Loucy (cell line): ENCODE results near the gene DTNB.
A peak's percentile ranks its signal among the peaks of the same experiment; 100 is the strongest.

Experiments
- H2AFZ ChIP-seq: fragments of 200-600 bp; sonication (generic); 2 replicates; pipeline ENCODE4 v1.6.0; 2016; ENCODE audit warnings: antibody characterized with exemption, mild to moderate bottlenecking, low read length, moderate library complexity
- H3F3A ChIP-seq: fragments of 200-600 bp; 2 replicates; pipeline ENCODE4 v1.6.0; 2016; ENCODE audit warnings: antibody characterized with exemption, low read depth, mild to moderate bottlenecking
- H3K27me3 ChIP-seq: fragments of 200-600 bp; sonication (generic); 2 replicates; pipeline ENCODE4 v1.6.1; 2014; ENCODE audit warnings: low read length, mild to moderate bottlenecking; ENCODE audit not compliant: insufficient read depth, poor library complexity, severe bottlenecking
- H3K36me3 ChIP-seq: fragments of 200-600 bp; sonication (generic); 2 replicates; pipeline ENCODE4 v1.6.1; 2016; ENCODE audit warnings: low read length; ENCODE audit not compliant: insufficient read depth
- H3K4me1 ChIP-seq: fragments of 200-600 bp; sonication (generic); 2 replicates; pipeline ENCODE4 v1.5.1; 2014; ENCODE audit warnings: low read length, mild to moderate bottlenecking; ENCODE audit not compliant: insufficient read depth, poor library complexity, severe bottlenecking
- H3K4me2 ChIP-seq: fragments of 200-600 bp; sonication (generic); 2 replicates; pipeline ENCODE4 v1.6.0; 2014; ENCODE audit warnings: antibody characterized with exemption, low read length, low read depth, mild to moderate bottlenecking; ENCODE audit not compliant: poor library complexity, severe bottlenecking
- H3K4me3 ChIP-seq: fragments of 200-600 bp; sonication (generic); 2 replicates; pipeline ENCODE4 v1.5.1; 2014; ENCODE audit warnings: low read length, mild to moderate bottlenecking, mixed read lengths; ENCODE audit not compliant: poor library complexity, severe bottlenecking
- H3K79me2 ChIP-seq: fragments of 200-600 bp; sonication (generic); 2 replicates; pipeline ENCODE4 v1.6.1; 2014; ENCODE audit warnings: low read length; ENCODE audit not compliant: insufficient read depth
- H3K9ac ChIP-seq: fragments of 200-600 bp; sonication (generic); 2 replicates; pipeline ENCODE4 v1.6.0; 2014; ENCODE audit warnings: mild to moderate bottlenecking, low read depth, low read length, moderate library complexity; ENCODE audit not compliant: poor library complexity, severe bottlenecking
- H3K9me2 ChIP-seq: fragments of 200-600 bp; sonication (generic); replicated peaks from 2 replicates; pipeline ENCODE4 v1.6.1; 2016; ENCODE audit warnings: low read depth, low read length, mixed read lengths
- H3K9me3 ChIP-seq: fragments of 200-600 bp; sonication (generic); 2 replicates; pipeline ENCODE4 v1.6.1; 2014; ENCODE audit warnings: mild to moderate bottlenecking, antibody characterized with exemption, low read length, low read depth; ENCODE audit not compliant: insufficient read depth
- H4K20me1 ChIP-seq: fragments of 200-600 bp; sonication (generic); 2 replicates; pipeline ENCODE4 v1.6.0; 2014; ENCODE audit warnings: antibody characterized with exemption, low read length, mild to moderate bottlenecking; ENCODE audit not compliant: insufficient read depth, poor library complexity, severe bottlenecking
- CTCF ChIP-seq: fragments of 200-600 bp; sonication (generic); conservative IDR thresholded peaks from 2 replicates; pipeline ENCODE4 v1.5.1; 2014; ENCODE audit warnings: mild to moderate bottlenecking, antibody characterized with exemption, low read length
- EZH2phosphoT487 ChIP-seq: fragments of 200-600 bp; IDR thresholded peaks from 2 replicates; pipeline ENCODE4 v1.6.1; 2018; ENCODE audit warnings: antibody characterized with exemption, mild to moderate bottlenecking, moderate library complexity, borderline replicate concordance

The DTNB gene

GRCh38 chr2:25341753-25342371 is 331.5 kb downstream of the DTNB start, which contains the start of gene DNMT3A:
Gene DNMT3A (minus strand): TSS chr2:25341925. CDS start chr2:25313984, 27,941 bp downstream.
- Histone ChIP-seq H3K4me1 (peaks cover 15% of the 10 kb centered on the region), H3K9ac (no peak within 1 kb of the TSS), H3K36me3 (no peaks in the 10 kb centered on the region), H3K9me2 (no peaks in the 10 kb centered on the region), H4K20me1 (peaks cover 8% of the 10 kb centered on the region), H3K4me3 (peak within 1 kb of the TSS; percentile 72), H3K4me2 (peak within 1 kb of the TSS; percentile 61), H2AFZ (peak within 1 kb of the TSS; percentile 63; the same call in 1 of the 2 replicates), H3F3A (no peaks in the 10 kb centered on the region), H3K79me2 (peaks cover 19% of the 10 kb centered on the region; the same call in 1 of the 2 replicates), H3K9me3 (no peaks in the 10 kb centered on the region), H3K27me3 (no peaks in the 10 kb centered on the region)
- no peak for TF ChIP-seq CTCF
- no peak for TF ChIP-seq EZH2phosphoT487

GRCh38 chr2:25341011-25341727 is 332.2 kb downstream of the DTNB start:
- peaks cover 15% of the 10 kb centered on the region for H3K4me1 ChIP-seq
- H4K20me1 ChIP-seq = peaks cover 8% of the 10 kb centered on the region
- H3K4me2 ChIP-seq = no peak overlapping the region
- no peaks in the 10 kb centered on the region for H3F3A ChIP-seq
- H3K9ac ChIP-seq = no peak overlapping the region
- H3K9me2 ChIP-seq = no peaks in the 10 kb centered on the region
- H2AFZ ChIP-seq = no peak overlapping the region
- H3K79me2 ChIP-seq = peaks cover 24% of the 10 kb centered on the region; the same call in 1 of the 2 replicates
- peak overlapping the region; percentile 43 for H3K4me3 ChIP-seq
- H3K9me3 ChIP-seq = no peaks in the 10 kb centered on the region
- H3K27me3 ChIP-seq = no peaks in the 10 kb centered on the region
- H3K36me3 ChIP-seq = no peaks in the 10 kb centered on the region
- TF ChIP-seq CTCF = no peak
- TF ChIP-seq EZH2phosphoT487 = no peak

GRCh38 chr2:25340181-25340921 is 333.0 kb downstream of the DTNB start:
- no peaks in the 10 kb centered on the region for H3K36me3 ChIP-seq
- H3K9ac ChIP-seq = no peak overlapping the region
- no peaks in the 10 kb centered on the region for H3K27me3 ChIP-seq
- H3K9me2 ChIP-seq = no peaks in the 10 kb centered on the region
- H2AFZ ChIP-seq = no peak overlapping the region
- H3F3A ChIP-seq = no peaks in the 10 kb centered on the region
- no peaks in the 10 kb centered on the region for H3K9me3 ChIP-seq
- H3K4me1 ChIP-seq = peaks cover 21% of the 10 kb centered on the region
- H3K79me2 ChIP-seq = peaks cover 27% of the 10 kb centered on the region; the same call in 1 of the 2 replicates
- no peak for TF ChIP-seq CTCF
- no peak for TF ChIP-seq EZH2phosphoT487
- H4K20me1 ChIP-seq = peaks cover 8% of the 10 kb centered on the region
- peak overlapping the region; percentile 60 for H3K4me2 ChIP-seq
- peak overlapping the region; percentile 51 for H3K4me3 ChIP-seq
